VCaP (cell line): Measurements from ENCODE around the gene OR2A25.

ENCODE experiments used
- H3K27ac ChIP-seq: fragments of 450-650 bp; 2 replicates; pipeline ENCODE4 v1.5.1; 2017
- CTCF ChIP-seq: fragments of 450-650 bp; conservative IDR thresholded peaks from 2 replicates; pipeline ENCODE4 v1.5.1; 2017; ENCODE audit warnings: mild to moderate bottlenecking, moderate library complexity

Gene OR2A25

GRCh38 chr7:144027974-144028373 lies 41.6 kb upstream of the OR2A25 start:
- no peak for TF ChIP-seq CTCF
- H3K27ac ChIP-seq = no peak overlapping the region

- no peak overlapping the region for H3K27ac ChIP-seq
- TF ChIP-seq CTCF = no peak
Measured at GRCh38 chr7:144028547-144028946, 41.1 kb upstream of the OR2A25 start.

- H3K27ac ChIP-seq = no peak overlapping the region
- TF ChIP-seq CTCF = no peak
Measured at GRCh38 chr7:144032516-144032915, 37.1 kb upstream of the OR2A25 start.

GRCh38 chr7:144032985-144033709 lies 36.5 kb upstream of the OR2A25 start:
- H3K27ac ChIP-seq = no peak overlapping the region; the same call in 1 of the 2 replicates
- TF ChIP-seq CTCF = no peak

GRCh38 chr7:144035385-144035784 lies 34.2 kb upstream of the OR2A25 start:
- TF ChIP-seq CTCF = no peak
- H3K27ac ChIP-seq = no peak overlapping the region

GRCh38 chr7:144036302-144036885 lies 33.2 kb upstream of the OR2A25 start:
- no peak for TF ChIP-seq CTCF
- H3K27ac ChIP-seq = no peak overlapping the region

- no peak for TF ChIP-seq CTCF
- H3K27ac ChIP-seq = peak overlapping the region; percentile 2; the same call in 1 of the 2 replicates
Measured at GRCh38 chr7:144037414-144038035, 32.1 kb upstream of the OR2A25 start.
